Stimulated activated CD4-positive, alpha-beta T cell treated with anti-CD3 and anti-CD28 coated beads, TNF-alpha, amount 100 ng/mL, for 24 hours (primary cell): ENCODE data around the gene TAMALIN.
"Not testable (repeated sequence)": the region's sequence is repeated elsewhere in the genome, so short reads cannot be mapped to it uniquely, and the experiment has no call there.

Experiments
- DNase-seq, 3 experiments: peaks; one replicate each; pipeline ENCODE4 v3.0.0-alpha.2; 2020; ENCODE audit warnings: low read depth in 3 of 3

TAMALIN gene

GRCh38 chr12:52006726-52007157, at the start of gene TAMALIN:
TSS of gene TAMALIN (plus strand) at chr12:52006946. CDS start at chr12:52007020, 74 bp downstream.
- peak in 2 of 3 experiments; percentile 60 to 74 for DNase-seq

- DNase-seq, result no peak
Measured at GRCh38 chr12:51958542-51958941, 48.2 kb upstream of the TAMALIN start.

- no peak for DNase-seq
Measured at GRCh38 chr12:51959211-51959610, 47.5 kb upstream of the TAMALIN start.

GRCh38 chr12:51959921-51960320, 46.8 kb upstream of the TAMALIN start:
- no peak for DNase-seq

GRCh38 chr12:51960488-51960887, 46.3 kb upstream of the TAMALIN start:
- DNase-seq, result no peak

GRCh38 chr12:51960890-51961289, 45.9 kb upstream of the TAMALIN start:
- DNase-seq, result no peak

- no peak for DNase-seq
Measured at GRCh38 chr12:51961834-51962233, 44.9 kb upstream of the TAMALIN start.

- no peak for DNase-seq
Measured at GRCh38 chr12:51962737-51963136, 44.0 kb upstream of the TAMALIN start.

GRCh38 chr12:51963477-51963876, 43.3 kb upstream of the TAMALIN start:
- no peak for DNase-seq

GRCh38 chr12:51969643-51970042, 37.1 kb upstream of the TAMALIN start:
- no peak for DNase-seq

- DNase-seq, result peak in 1 of 3 experiments; percentile 37
Measured at GRCh38 chr12:51970904-51971646, 35.7 kb upstream of the TAMALIN start.

GRCh38 chr12:51971679-51972421, 34.9 kb upstream of the TAMALIN start:
- no peak for DNase-seq

- DNase-seq, result no peak
Measured at GRCh38 chr12:51972422-51972812, 34.3 kb upstream of the TAMALIN start.

- peak in 2 of 3 experiments; percentile 30 to 71 for DNase-seq
Measured at GRCh38 chr12:51972849-51973273, 33.9 kb upstream of the TAMALIN start.

GRCh38 chr12:51973560-51973959, 33.2 kb upstream of the TAMALIN start:
- DNase-seq, result no peak

GRCh38 chr12:51974646-51975045, 32.1 kb upstream of the TAMALIN start:
- no peak for DNase-seq

GRCh38 chr12:51975196-51975595, 31.6 kb upstream of the TAMALIN start:
- DNase-seq, result no peak

GRCh38 chr12:51976376-51977160, 30.2 kb upstream of the TAMALIN start:
- DNase-seq, result no peak

GRCh38 chr12:51977320-51977753, 29.4 kb upstream of the TAMALIN start:
- no peak for DNase-seq

GRCh38 chr12:51979306-51979705, 27.4 kb upstream of the TAMALIN start:
- not testable (repeated sequence) for DNase-seq

GRCh38 chr12:51980051-51980808, 26.5 kb upstream of the TAMALIN start:
- DNase-seq, result peak; percentile 28 to 58 (median 40)

- DNase-seq, result no peak
Measured at GRCh38 chr12:51980809-51981127, 26.0 kb upstream of the TAMALIN start.
